ENCODE measurements around the gene PNKP.

PNKP gene

DNA sequence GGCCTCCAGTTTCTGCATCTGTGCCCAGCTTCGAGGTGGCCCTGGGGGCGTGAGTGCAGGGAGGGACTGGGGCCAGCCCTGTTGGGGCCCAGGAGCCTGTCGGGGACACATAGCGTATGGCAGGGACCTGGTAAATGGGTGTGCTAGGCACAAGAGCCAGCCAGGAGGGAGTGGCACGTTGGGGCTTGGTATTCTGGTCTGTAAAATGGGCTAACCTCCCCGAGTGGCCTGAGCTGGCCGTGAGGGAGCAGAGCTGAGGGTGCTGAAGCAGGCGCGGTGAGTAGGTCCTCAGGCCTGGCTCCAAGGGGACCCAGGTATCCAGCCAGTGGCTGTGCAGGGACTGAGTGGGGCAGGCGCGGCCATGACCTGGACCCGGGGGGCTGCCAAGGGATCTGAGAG, 12.1 kb downstream of the PNKP start:
- TF ChIP-seq, protein P1, sequence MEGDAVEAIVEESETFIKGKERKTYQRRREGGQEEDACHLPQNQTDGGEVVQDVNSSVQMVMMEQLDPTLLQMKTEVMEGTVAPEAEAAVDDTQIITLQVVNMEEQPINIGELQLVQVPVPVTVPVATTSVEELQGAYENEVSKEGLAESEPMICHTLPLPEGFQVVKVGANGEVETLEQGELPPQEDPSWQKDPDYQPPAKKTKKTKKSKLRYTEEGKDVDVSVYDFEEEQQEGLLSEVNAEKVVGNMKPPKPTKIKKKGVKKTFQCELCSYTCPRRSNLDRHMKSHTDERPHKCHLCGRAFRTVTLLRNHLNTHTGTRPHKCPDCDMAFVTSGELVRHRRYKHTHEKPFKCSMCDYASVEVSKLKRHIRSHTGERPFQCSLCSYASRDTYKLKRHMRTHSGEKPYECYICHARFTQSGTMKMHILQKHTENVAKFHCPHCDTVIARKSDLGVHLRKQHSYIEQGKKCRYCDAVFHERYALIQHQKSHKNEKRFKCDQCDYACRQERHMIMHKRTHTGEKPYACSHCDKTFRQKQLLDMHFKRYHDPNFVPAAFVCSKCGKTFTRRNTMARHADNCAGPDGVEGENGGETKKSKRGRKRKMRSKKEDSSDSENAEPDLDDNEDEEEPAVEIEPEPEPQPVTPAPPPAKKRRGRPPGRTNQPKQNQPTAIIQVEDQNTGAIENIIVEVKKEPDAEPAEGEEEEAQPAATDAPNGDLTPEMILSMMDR (IDR thresholded peaks at IDR 0.05; ENCODE audit: low read depth, low read length), result no peak
- DNase-seq (ENCODE audit: low read depth, low spot score), result no peak
- in situ Hi-C loops (cut with HindIII; ENCODE audit: low sequenced_read_pairs), result no loop called here
- H3K4me3 ChIP-seq (ENCODE audit: low read depth, low read length), result no peak overlapping the region

DNA sequence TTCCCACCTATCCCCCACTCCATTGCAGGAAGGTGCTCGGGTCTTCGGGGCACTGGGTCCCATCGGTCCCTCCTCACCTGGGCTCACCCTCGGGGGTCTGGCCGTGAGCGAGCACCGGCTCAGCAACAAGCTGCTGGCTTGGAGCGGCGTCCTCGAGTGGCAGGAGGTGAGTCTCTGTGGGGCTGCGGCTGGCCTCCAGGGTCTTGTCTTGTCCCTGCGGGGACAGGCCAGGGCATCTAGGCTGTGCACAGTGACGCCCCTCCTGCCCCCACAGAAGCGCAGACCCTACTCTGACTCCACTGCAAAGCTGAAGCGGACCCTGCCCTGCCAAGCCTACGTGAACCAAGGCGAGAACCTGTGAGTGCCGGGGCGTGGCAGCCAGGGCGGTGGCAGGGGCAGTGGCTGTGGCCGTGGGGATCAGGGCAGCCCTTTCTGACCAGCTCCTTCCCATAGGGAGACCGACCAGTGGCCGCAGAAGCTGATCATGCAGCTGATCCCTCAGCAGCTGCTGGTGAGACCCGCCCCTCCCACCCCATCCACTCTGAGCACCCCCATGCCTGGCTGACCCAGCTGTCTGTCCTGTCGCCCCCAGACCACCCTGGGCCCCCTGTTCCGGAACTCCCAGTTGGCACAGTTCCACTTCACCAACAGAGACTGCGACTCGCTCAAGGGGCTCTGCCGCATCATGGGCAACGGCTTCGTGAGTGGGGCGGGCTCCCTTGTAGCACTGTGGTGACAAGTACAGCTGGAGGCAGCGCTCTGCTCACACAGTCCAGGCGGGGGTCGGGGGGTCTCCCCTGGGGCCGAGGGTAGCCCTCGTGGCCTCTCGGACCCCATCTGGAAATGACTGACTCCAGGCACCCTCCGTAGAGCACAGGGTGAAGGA, 12.8 kb downstream of the PNKP start:
- in situ Hi-C loops (cut with HindIII; ENCODE audit: low sequenced_read_pairs), result no loop called here
- DNase-seq (ENCODE audit: low read depth, low spot score), result no peak
- H3K4me3 ChIP-seq (ENCODE audit: low read depth, low read length), result no peak overlapping the region
- TF ChIP-seq, protein P1 (IDR thresholded peaks at IDR 0.05; ENCODE audit: low read depth, low read length), result no peak

DNA sequence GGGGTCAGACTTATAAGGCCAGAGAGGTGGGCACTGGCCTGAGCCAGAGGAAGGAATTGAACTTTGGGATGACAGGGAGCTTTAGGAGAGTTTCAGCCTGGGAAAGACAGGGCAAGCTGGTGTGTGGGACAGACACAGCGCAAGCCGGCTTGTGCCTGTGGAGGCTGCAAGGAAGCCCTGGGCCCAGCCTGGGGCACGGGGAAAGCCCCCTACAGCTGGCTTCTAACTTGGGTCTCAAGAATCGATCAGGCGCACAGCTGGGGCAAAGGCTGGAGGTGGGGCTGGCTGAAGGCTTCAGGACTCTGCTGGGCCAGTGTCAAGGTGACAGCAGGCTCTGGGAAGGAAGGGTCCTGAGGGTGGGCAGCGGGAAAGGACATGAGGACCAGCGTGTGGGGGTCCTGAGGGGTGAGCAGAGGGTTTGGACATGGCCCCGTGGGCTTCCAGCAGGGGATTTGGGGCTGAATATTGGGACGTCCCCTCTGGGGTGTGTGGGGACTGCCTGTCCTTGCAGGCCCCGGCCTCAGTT, 13.5 kb downstream of the PNKP start:
- in situ Hi-C loops (cut with HindIII; ENCODE audit: low sequenced_read_pairs), result no loop called here
- H3K4me3 ChIP-seq (ENCODE audit: low read depth, low read length), result no peak overlapping the region
- no peak for DNase-seq (ENCODE audit: low read depth, low spot score)
- TF ChIP-seq, protein P1 (IDR thresholded peaks at IDR 0.05; ENCODE audit: low read depth, low read length), result no peak

DNA sequence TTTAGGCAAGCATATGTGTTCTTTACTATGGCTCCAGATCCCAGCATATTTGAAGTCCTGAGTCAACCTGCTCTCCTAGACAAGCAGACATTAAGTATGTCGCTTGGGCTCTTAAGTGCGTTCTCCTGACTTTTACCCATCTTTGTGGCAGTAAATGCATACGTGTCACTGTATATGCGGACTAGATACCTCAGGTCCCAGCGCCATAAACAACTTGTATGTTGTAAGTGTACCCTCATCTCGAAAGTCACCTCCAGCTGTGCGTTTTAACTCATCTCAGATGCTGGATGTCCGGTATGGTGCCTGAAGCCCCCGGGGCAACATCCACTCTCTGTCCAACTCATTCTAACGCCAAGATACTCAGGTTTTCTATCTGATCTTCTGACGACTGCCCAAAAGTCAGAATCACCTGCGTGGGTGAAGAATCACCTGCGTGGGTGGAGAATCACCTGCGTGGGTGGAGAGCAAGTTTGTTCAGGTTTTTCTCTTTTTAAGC, 14.7 kb downstream of the PNKP start:
- TF ChIP-seq, protein P1 (IDR thresholded peaks at IDR 0.05; ENCODE audit: low read depth, low read length), result no peak
- in situ Hi-C loops (cut with HindIII; ENCODE audit: low sequenced_read_pairs), result no loop called here
- no peak for DNase-seq (ENCODE audit: low read depth, low spot score)
- H3K4me3 ChIP-seq (ENCODE audit: low read depth, low read length), result peak overlapping the region; percentile 88

DNA sequence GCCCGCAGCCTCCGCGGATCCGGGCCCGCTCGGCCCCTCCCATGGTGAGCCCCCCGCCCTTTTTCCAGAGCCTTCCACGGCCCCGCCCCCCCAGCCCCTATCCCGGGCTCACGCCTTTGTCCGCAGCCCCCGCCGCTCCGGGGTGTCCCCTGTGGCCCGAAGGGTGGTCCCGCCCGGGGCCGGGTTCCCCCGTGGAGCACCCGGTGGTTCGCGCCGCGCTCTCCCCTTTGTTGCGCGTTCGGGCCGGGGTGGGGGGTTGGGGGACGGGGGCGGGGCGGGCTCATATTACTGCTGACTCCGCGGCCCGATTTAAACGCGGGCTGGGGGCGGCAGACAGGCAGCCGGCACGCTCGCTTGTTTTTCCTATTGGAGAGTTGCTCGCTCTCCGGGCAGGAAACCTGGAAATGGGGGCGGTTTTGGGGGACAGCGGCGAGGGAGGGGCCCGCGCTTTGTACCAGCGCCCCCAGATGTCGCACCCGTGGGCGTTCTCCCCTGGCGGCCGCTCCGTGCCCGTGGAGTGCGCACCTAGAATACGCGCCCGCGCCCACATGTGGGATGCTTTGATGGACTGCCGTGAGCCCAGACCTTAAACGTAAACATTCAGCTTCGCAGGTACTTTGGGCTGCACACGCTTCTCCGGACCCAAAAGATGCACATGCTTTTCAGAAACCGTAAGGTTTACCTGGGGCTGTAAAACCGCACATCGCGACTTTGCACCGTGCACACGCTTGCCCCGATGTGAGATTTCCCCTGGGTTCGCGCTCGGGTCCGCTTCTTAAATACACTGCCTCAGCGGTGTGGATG, 15.7 kb downstream of the PNKP start:
- in situ Hi-C loops (cut with HindIII; ENCODE audit: low sequenced_read_pairs), result no loop called here
- no peak for DNase-seq (ENCODE audit: low read depth, low spot score)
- H3K4me3 ChIP-seq (ENCODE audit: low read depth, low read length), result peak overlapping the region; percentile 88
- TF ChIP-seq, protein P1 (IDR thresholded peaks at IDR 0.05; ENCODE audit: low read depth, low read length), result no peak

Measured in astrocyte of the spinal cord (primary cell).